ENCODE measurements around the gene H2BK1. TPM values are rescaled to one million over a fixed set of nuclear protein-coding genes. Genes with fewer than 3 reads are reported as not detected.

Gene H2BK1
- total and polyA plus RNA-seq, 2 of the 13 experiments (the other 11 are each of a cell fraction or from before 2014, with no cell fraction given): not detected

- TF ChIP-seq ZNF496 (CRISPR knock-in tag; IDR thresholded peaks at IDR 0.05; ENCODE audit: insufficient replicate concordance): no peak
- TF ChIP-seq HCFC1 (IDR thresholded peaks at IDR 0.05; ENCODE audit: low read depth, low read length): peak; percentile 95
- TF ChIP-seq HNRNPH1 (optimal IDR thresholded peaks at IDR 0.05; ENCODE audit: low read depth, low read length): no peak
- TF ChIP-seq NFIC (IDR thresholded peaks at IDR 0.05; ENCODE audit: low read length): no peak
- TF ChIP-seq FLYWCH1 (CRISPR knock-in tag; IDR thresholded peaks at IDR 0.05): no peak
- no peak for TF ChIP-seq SYNCRIP (IDR thresholded peaks at IDR 0.05; ENCODE audit: insufficient read depth, low read depth, low read length)
- TF ChIP-seq, protein P1, sequence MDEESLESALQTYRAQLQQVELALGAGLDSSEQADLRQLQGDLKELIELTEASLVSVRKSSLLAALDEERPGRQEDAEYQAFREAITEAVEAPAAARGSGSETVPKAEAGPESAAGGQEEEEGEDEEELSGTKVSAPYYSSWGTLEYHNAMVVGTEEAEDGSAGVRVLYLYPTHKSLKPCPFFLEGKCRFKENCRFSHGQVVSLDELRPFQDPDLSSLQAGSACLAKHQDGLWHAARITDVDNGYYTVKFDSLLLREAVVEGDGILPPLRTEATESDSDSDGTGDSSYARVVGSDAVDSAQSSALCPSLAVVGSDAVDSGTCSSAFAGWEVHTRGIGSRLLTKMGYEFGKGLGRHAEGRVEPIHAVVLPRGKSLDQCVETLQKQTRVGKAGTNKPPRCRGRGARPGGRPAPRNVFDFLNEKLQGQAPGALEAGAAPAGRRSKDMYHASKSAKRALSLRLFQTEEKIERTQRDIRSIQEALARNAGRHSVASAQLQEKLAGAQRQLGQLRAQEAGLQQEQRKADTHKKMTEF (CRISPR knock-in tag; IDR thresholded peaks at IDR 0.05): peak; percentile 71; the same call in 1 of the 2 replicates
- TF ChIP-seq U2AF1 (optimal IDR thresholded peaks at IDR 0.05; ENCODE audit: low read depth, low read length): peak; percentile 78
- no peak for TF ChIP-seq SP140L (CRISPR knock-in tag; IDR thresholded peaks at IDR 0.05; ENCODE audit: borderline replicate concordance)
- TF ChIP-seq ZFP90 (CRISPR knock-in tag; IDR thresholded peaks at IDR 0.05; ENCODE audit: borderline replicate concordance): no peak
- peak; percentile 72; the same call in 1 of the 2 replicates for TF ChIP-seq NFATC3 (CRISPR knock-in tag; IDR thresholded peaks at IDR 0.05)
- no peak for TF ChIP-seq HDAC6 (IDR thresholded peaks at IDR 0.05; ENCODE audit: low read depth, low read length)
- peak; percentile 49; the same call in 1 of the 2 replicates for TF ChIP-seq FOXJ3 (CRISPR knock-in tag; IDR thresholded peaks at IDR 0.05; ENCODE audit: borderline replicate concordance)
- TF ChIP-seq SSRP1 (CRISPR knock-in tag; IDR thresholded peaks at IDR 0.05): no peak
- no peak for TF ChIP-seq ZNF207 (IDR thresholded peaks at IDR 0.05; ENCODE audit: borderline replicate concordance)
- no peak for TF ChIP-seq FOXO1 (CRISPR knock-in tag; IDR thresholded peaks at IDR 0.05)
- peak; percentile 29; the same call in 1 of the 2 replicates for TF ChIP-seq ZNF792 (CRISPR knock-in tag; IDR thresholded peaks at IDR 0.05)
- TF ChIP-seq ZFP36L1 (CRISPR knock-in tag; IDR thresholded peaks at IDR 0.05): no peak
- 0 out of 2 replicates have a peak, but pooled peaks have one; percentile 13 for TF ChIP-seq NCOA2 (CRISPR knock-in tag; IDR thresholded peaks at IDR 0.05)
- peak; percentile 99 for TF ChIP-seq ATF1 (CRISPR knock-in tag; IDR thresholded peaks at IDR 0.05)
- TF ChIP-seq ZNF720 (CRISPR knock-in tag; IDR thresholded peaks at IDR 0.05): no peak
- no peak for TF ChIP-seq SRSF4 (IDR thresholded peaks at IDR 0.05; ENCODE audit: low read depth, low read length, poor library complexity, severe bottlenecking)
- peak; percentile 58; the same call in 1 of the 2 replicates for TF ChIP-seq KDM5B (CRISPR knock-in tag; IDR thresholded peaks at IDR 0.05; ENCODE audit: borderline replicate concordance)
- no peak for TF ChIP-seq ZNF703 (CRISPR knock-in tag; IDR thresholded peaks at IDR 0.05; ENCODE audit: borderline replicate concordance)
- no peak for TF ChIP-seq ZNF546 (CRISPR knock-in tag; conservative IDR thresholded peaks at IDR 0.05)
- TF ChIP-seq HNF4G (IDR thresholded peaks at IDR 0.05; ENCODE audit: borderline replicate concordance, low read depth, low read length): peak; percentile 43; the same call in 1 of the 2 replicates
- no peak; the same call in 1 of the 2 replicates for TF ChIP-seq HNF4G (CRISPR knock-in tag; IDR thresholded peaks at IDR 0.05; ENCODE audit: borderline replicate concordance, low read depth)
- no peak for TF ChIP-seq ZBTB21 (CRISPR knock-in tag; IDR thresholded peaks at IDR 0.05)
- TF ChIP-seq, protein P2, sequence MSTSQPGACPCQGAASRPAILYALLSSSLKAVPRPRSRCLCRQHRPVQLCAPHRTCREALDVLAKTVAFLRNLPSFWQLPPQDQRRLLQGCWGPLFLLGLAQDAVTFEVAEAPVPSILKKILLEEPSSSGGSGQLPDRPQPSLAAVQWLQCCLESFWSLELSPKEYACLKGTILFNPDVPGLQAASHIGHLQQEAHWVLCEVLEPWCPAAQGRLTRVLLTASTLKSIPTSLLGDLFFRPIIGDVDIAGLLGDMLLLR (CRISPR knock-in tag; IDR thresholded peaks at IDR 0.05): no peak
- TF ChIP-seq SMAD9 (CRISPR knock-in tag; IDR thresholded peaks at IDR 0.05): no peak
- no peak for TF ChIP-seq ZNF614 (CRISPR knock-in tag; IDR thresholded peaks at IDR 0.05; ENCODE audit: borderline replicate concordance)
Measured at GRCh38 chr7:151226875-151227782, 16.8 kb upstream of the H2BK1 start, which contains the start of gene ABCF2 (continued).
